GM19395 (cell line): ENCODE data around the gene BUD23.
"Not testable (repeated sequence)": the region's sequence is repeated elsewhere in the genome, so short reads cannot be mapped to it uniquely, and the experiment has no call there.

Source experiments
- ATAC-seq: cut with Tn5 transposase; IDR thresholded peaks from one replicate; pipeline ENCODE4 v1.9.1; 2021; ENCODE audit warnings: mild to moderate bottlenecking, moderate library complexity; ENCODE audit not compliant: unreplicated experiment

BUD23 gene

GRCh38 chr7:73668103-73668885 lies 15.1 kb upstream of the BUD23 start:
- ATAC-seq: peak; percentile 8

GRCh38 chr7:73668886-73669230 lies 14.5 kb upstream of the BUD23 start:
- ATAC-seq: no peak

GRCh38 chr7:73669288-73669701 lies 14.1 kb upstream of the BUD23 start:
- no peak for ATAC-seq

GRCh38 chr7:73669858-73670385 lies 13.5 kb upstream of the BUD23 start:
- no peak for ATAC-seq

GRCh38 chr7:73671322-73671661 lies 12.1 kb upstream of the BUD23 start:
- ATAC-seq: no peak

GRCh38 chr7:73671857-73672445 lies 11.4 kb upstream of the BUD23 start:
- ATAC-seq: no peak

- ATAC-seq: no peak
Observed at GRCh38 chr7:73674468-73675124, 8.8 kb upstream of the BUD23 start.

- ATAC-seq: not testable (repeated sequence)
Observed at GRCh38 chr7:73676062-73676461, 7.3 kb upstream of the BUD23 start.

- ATAC-seq: no peak
Observed at GRCh38 chr7:73678862-73679261, 4.5 kb upstream of the BUD23 start.

GRCh38 chr7:73679709-73680108 lies 3.7 kb upstream of the BUD23 start:
- ATAC-seq: no peak

- no peak for ATAC-seq
Observed at GRCh38 chr7:73680501-73680900, 2.9 kb upstream of the BUD23 start.

GRCh38 chr7:73681031-73681430 lies 2.4 kb upstream of the BUD23 start:
- ATAC-seq: no peak

- ATAC-seq: no peak
Observed at GRCh38 chr7:73682745-73683055, 697 bp upstream of the BUD23 start.

- peak; percentile 25 for ATAC-seq
Observed at GRCh38 chr7:73683788-73684693, 644 bp downstream of the BUD23 start.

- ATAC-seq: no peak
Observed at GRCh38 chr7:73685311-73685710, 1.9 kb downstream of the BUD23 start.

GRCh38 chr7:73688288-73688687 lies 4.9 kb downstream of the BUD23 start:
- no peak for ATAC-seq

GRCh38 chr7:73690646-73691045 lies 7.2 kb downstream of the BUD23 start:
- ATAC-seq: no peak

GRCh38 chr7:73696372-73696771 lies 13.0 kb downstream of the BUD23 start:
- ATAC-seq: no peak

- ATAC-seq: no peak
Observed at GRCh38 chr7:73698410-73698809, 15.0 kb downstream of the BUD23 start.

- ATAC-seq: no peak
Observed at GRCh38 chr7:73699370-73700068, 16.1 kb downstream of the BUD23 start.

- ATAC-seq: no peak
Observed at GRCh38 chr7:73700069-73700423, 16.6 kb downstream of the BUD23 start.
